Lung (tissue), 12 donors: Measurements from ENCODE around the gene P4HB. TPM values are rescaled to one million over a fixed set of nuclear protein-coding genes. Genes with fewer than 3 reads are reported as not detected.

Experiments
- ATAC-seq: fragments of 200-7000 bp; cut with Tn5 transposase; one replicate; pipeline ENCODE4 v1.9.1; 2020; ENCODE audit warnings: moderate number of reproducible peaks; ENCODE audit not compliant: insufficient read depth, low FRiP score
- DNase-seq, 3 donors: peaks; one replicate each; pipeline ENCODE4 v3.0.0-alpha.2; 2013 to 2017
- H3K27ac ChIP-seq, 2 donors: one replicate each; pipeline ENCODE4 v1.5.1; 2013; ENCODE audit warnings: mild to moderate bottlenecking in 2 of 2, moderate library complexity in 2 of 2, control low read depth in 1 of 2, inconsistent platforms in 1 of 2, low read depth in 1 of 2, low read length in 1 of 2
- H3K27me3 ChIP-seq, 3 donors: one replicate each; pipeline ENCODE4 v1.5.1; 2013; ENCODE audit warnings: low read length in 2 of 3; ENCODE audit not compliant: control insufficient read depth in 3 of 3, insufficient read depth in 3 of 3
- H3K36me3 ChIP-seq, 4 donors: one replicate each; pipeline ENCODE4 v1.5.1; 2013; ENCODE audit warnings: low read length in 4 of 4, mild to moderate bottlenecking in 1 of 4, moderate library complexity in 1 of 4; ENCODE audit not compliant: control insufficient read depth in 4 of 4, insufficient read depth in 4 of 4
- H3K4me1 ChIP-seq, 5 donors: one replicate each; pipeline ENCODE4 v1.5.1; 2013; ENCODE audit warnings: low read length in 5 of 5, mild to moderate bottlenecking in 2 of 5, moderate library complexity in 1 of 5; ENCODE audit not compliant: control insufficient read depth in 5 of 5, insufficient read depth in 5 of 5
- H3K4me3 ChIP-seq: one replicate; pipeline ENCODE4 v1.5.1; 2013; ENCODE audit warnings: mild to moderate bottlenecking, control low read depth, moderate library complexity
- H3K9ac ChIP-seq, 2 donors: one replicate each; pipeline ENCODE4 v1.5.1; 2013; ENCODE audit warnings: low read length in 2 of 2, control low read depth in 1 of 2; ENCODE audit not compliant: insufficient read depth in 1 of 2
- H3K9me3 ChIP-seq, 4 donors: one replicate each; pipeline ENCODE4 v1.5.1; 2013; ENCODE audit warnings: low read length in 3 of 4, mild to moderate bottlenecking in 1 of 4, moderate library complexity in 1 of 4; ENCODE audit not compliant: control insufficient read depth in 4 of 4, insufficient read depth in 3 of 4
- CTCF ChIP-seq: IDR thresholded peaks from 2 replicates; pipeline ENCODE4 v1.5.1; 2012; ENCODE audit warnings: mild to moderate bottlenecking; ENCODE audit errors: control extremely low read depth, extremely low read depth
- WGBS, 2 donors: extraction: QIAGEN DNeasy Blood & Tissue Kit; methylation state at CpG; one replicate each; pipeline ENCODE4 v1.1.7; 2013; 5-methylcytosine and 5-hydroxymethylcytosine counted together
- polyA plus RNA-seq, 2 donors: library from polyadenylated mRNA; stranded (reverse); fragments of 200-250 nt; gene quantifications; one replicate each; pipeline ENCODE4 v1.2.1, GENCODE V29; 2013
- total RNA-seq, 2 donors: library from RNA; depleted of rRNA in 1 of 2; stranded (reverse); fragments of >200 nt in 1 of 2; gene quantifications; one replicate each; pipeline ENCODE4 v1.2.1, GENCODE V29; 2014 to 2021
- donor health status: control.
- donor health status: control.
- donor health status: Bipolar disorder and iron deficiency.
- donor health status: healthy.
- donor health status: DM: yes; HTN: yes; CAD: no.

Gene P4HB
- total and polyA plus RNA-seq, 4 donors, result 356 to 990 (median 779) TPM

GRCh38 chr17:81810476-81810875 lies 49.9 kb downstream of the P4HB start:
- Histone ChIP-seq H3K27me3 (peaks cover 5 to 23% (median 6%) of the 10 kb centered on the region in 3 donors), H3K36me3 (no peaks in the 10 kb centered on the region), H3K4me1 (peaks cover 0 to 4% (median 0%) of the 10 kb centered on the region in 5 donors), H3K9me3 (peaks cover 0 to 6% (median 0%) of the 10 kb centered on the region in 4 donors), H3K4me3 (no peak overlapping the region), H3K9ac (no peak overlapping the region), H3K27ac (no peak overlapping the region)
- TF ChIP-seq CTCF, result no peak
- ATAC-seq (no peak), DNase-seq (no peak)
- WGBS, 2 donors, result 81 to 92% methylated on average over 6 to 8 of the region's 8 CpGs

GRCh38 chr17:81809556-81809998 lies 50.8 kb downstream of the P4HB start:
- Histone ChIP-seq H3K9ac (no peak overlapping the region), H3K4me1 (no peaks in the 10 kb centered on the region), H3K9me3 (peaks cover 0 to 6% (median 0%) of the 10 kb centered on the region in 4 donors), H3K27ac (no peak overlapping the region), H3K36me3 (no peaks in the 10 kb centered on the region), H3K4me3 (no peak overlapping the region), H3K27me3 (peaks cover 5 to 28% (median 6%) of the 10 kb centered on the region in 3 donors)
- no peak for ATAC-seq
- no peak for DNase-seq
- TF ChIP-seq CTCF, result no peak
- 59 to 65% methylated on average over 7 of the region's 7 CpGs for WGBS, 2 donors

- DNase-seq (no peak), ATAC-seq (no peak)
- no peak for TF ChIP-seq CTCF
- Histone ChIP-seq H3K27ac (no peak overlapping the region), H3K4me3 (no peak overlapping the region), H3K9me3 (peaks cover 0 to 6% (median 0%) of the 10 kb centered on the region in 4 donors), H3K36me3 (no peaks in the 10 kb centered on the region), H3K27me3 (peaks cover 5 to 28% (median 6%) of the 10 kb centered on the region in 3 donors), H3K9ac (no peak overlapping the region), H3K4me1 (no peaks in the 10 kb centered on the region)
- 72 to 83% methylated on average over 20 of the region's 20 CpGs for WGBS, 2 donors
Measured at GRCh38 chr17:81808778-81809555, 51.4 kb downstream of the P4HB start.
